GM19099 (cell line): Measurements from ENCODE around the gene ATP5PO.

Experiments used
- POLR2A ChIP-seq: IDR thresholded peaks from 3 replicates; pipeline ENCODE4 v1.6.1; 2011; ENCODE audit warnings: low read depth; ENCODE audit not compliant: insufficient read length; ENCODE audit errors: extremely low read depth

ATP5PO gene

GRCh38 chr21:33924079-33924765, 8.6 kb upstream of the ATP5PO start:
- no peak for TF ChIP-seq POLR2A

DNA sequence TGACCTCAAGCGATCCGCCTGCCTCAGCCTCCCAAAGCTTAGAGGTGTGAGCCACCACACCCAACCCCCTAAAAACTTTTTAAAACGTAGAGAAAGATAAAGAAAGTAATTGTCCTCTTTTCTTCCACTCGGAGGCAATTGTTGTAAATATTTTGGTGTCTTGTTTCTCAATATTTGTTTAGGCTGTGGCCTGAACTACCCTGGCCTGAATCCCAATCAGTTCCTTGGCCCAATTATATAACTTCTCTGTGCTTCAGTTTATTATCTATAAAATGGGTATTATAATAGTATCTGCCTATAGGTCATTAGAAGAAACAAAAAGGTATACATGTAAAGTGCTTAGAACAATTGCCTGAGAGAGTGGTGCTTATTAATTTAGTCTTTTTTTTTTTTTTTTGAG, 1.8 kb upstream of the ATP5PO start:
- TF ChIP-seq POLR2A = no peak

DNA sequence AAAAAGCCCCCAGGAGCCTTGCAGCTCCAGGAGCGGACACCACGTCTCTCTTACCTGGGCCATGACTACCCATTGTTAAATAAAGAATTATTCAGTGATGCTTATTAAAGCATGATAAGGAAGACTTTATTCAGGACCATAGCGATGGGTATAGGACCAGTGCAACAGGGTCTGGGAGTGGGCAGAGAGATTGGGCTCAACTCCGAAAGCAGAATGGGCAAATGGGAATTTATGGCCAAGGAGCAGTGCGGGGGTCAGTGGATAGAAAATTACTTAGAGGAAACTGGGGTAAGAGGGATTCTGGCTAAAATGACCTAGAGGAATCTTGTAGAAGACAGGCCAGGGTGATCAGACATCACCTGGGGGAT, 580 bp upstream of the ATP5PO start:
- TF ChIP-seq POLR2A = no peak

- no peak for TF ChIP-seq POLR2A
Observed at GRCh38 chr21:33914188-33914587, 1.4 kb downstream of the ATP5PO start.

- TF ChIP-seq POLR2A = no peak
Observed at GRCh38 chr21:33909756-33910155, 5.8 kb downstream of the ATP5PO start.

DNA sequence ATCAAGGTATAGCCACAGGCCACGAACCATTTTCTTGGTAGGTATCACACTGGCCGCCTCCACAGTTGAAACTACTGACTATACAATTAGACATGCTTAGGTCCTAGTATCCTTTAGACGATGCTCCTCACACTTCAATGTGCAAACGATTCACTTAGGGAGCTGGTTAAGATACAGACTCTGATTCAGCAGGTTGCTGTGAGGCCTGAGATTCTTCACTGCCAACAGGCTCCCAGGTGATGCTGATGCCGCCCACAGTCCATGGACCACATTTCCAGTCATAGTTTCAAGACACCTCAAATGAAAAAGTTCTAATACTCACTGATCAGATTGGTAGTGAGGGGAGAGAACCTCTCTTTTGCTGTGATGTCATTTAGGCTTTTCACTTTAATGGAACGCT, 6.8 kb downstream of the ATP5PO start:
- no peak for TF ChIP-seq POLR2A

GRCh38 chr21:33904041-33904440, 11.6 kb downstream of the ATP5PO start:
- no peak for TF ChIP-seq POLR2A

GRCh38 chr21:33902349-33902748, 13.3 kb downstream of the ATP5PO start:
- no peak for TF ChIP-seq POLR2A

GRCh38 chr21:33901412-33902288, 14.0 kb downstream of the ATP5PO start:
- TF ChIP-seq POLR2A = no peak

GRCh38 chr21:33899199-33899598, 16.4 kb downstream of the ATP5PO start:
- no peak for TF ChIP-seq POLR2A

GRCh38 chr21:33898586-33898985, 17.0 kb downstream of the ATP5PO start:
- TF ChIP-seq POLR2A = no peak

DNA sequence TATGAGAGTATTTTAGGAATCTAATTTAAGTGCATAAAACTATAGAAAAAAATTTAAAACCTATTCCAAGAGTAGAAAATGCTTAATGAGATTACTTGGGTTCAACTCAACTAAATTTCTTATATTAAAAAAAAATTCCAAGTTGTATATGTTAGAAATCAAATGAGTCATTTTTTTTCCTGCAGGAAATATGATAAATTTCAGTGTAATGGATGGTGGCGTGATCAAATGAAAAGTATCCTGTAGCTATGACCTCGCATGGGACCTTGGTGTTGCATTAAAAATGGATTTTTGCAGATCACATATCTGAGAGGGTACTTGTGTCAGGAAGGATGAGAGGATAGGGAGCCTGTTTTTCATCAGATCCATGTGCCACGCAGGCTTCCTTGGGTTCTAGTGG, 17.9 kb downstream of the ATP5PO start:
- no peak for TF ChIP-seq POLR2A

GRCh38 chr21:33897098-33897497, 18.5 kb downstream of the ATP5PO start:
- TF ChIP-seq POLR2A = no peak

GRCh38 chr21:33896691-33897090, 18.9 kb downstream of the ATP5PO start:
- TF ChIP-seq POLR2A = no peak

GRCh38 chr21:33895356-33895755, 20.2 kb downstream of the ATP5PO start:
- no peak for TF ChIP-seq POLR2A

GRCh38 chr21:33894736-33895288, 20.8 kb downstream of the ATP5PO start:
- TF ChIP-seq POLR2A = no peak

- no peak for TF ChIP-seq POLR2A
Observed at GRCh38 chr21:33893917-33894316, 21.7 kb downstream of the ATP5PO start.

DNA sequence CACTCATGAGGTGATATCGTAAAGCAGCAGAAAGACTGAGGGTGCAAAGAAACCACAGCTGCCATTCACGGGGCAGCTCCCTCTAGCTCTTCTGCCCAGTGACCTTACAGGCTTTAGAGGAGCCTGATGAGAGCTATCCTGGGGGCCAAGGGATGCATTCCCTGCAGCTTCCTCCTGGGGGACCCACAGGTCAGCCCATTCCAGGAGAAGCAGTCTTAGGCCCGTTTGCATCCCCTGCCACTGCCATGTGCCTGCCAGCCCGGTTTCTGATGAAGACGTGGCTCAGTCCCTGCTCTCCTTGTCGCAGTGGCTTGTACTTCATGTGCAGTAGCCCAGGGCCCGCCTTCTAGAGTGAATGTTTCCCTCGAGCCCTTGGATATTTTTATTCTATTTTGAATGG, 22.8 kb downstream of the ATP5PO start:
- no peak for TF ChIP-seq POLR2A
